K562 (cell line): ENCODE data around the gene UTP25. TPM values are rescaled to one million over a fixed set of nuclear protein-coding genes. Genes with fewer than 3 reads are reported as not detected.

Experiments
- ATAC-seq: fragments of 200-7000 bp; cut with Tn5 transposase; 3 replicates; pipeline ENCODE4 v1.9.1; 2020; ENCODE audit warnings: moderate library complexity
- BruUV-seq: library from RNA; stranded (reverse); fragments of 400-500 nt; replicated peaks from 2 replicates; lab custom pipeline; 2021; lab: Mats Ljungman, UMichigan
- CTCF ChIA-PET: fragments of 300-600 bp; formaldehyde crosslinking; extraction: SDS; loops from one replicate; lab custom pipeline; 2021; ENCODE audit warnings: low intra/inter-chr PET ratio; lab: Yijun Ruan, JAX
- POLR2A ChIA-PET: fragments of 300-600, 350-650 bp; sonication (Branson Sonifier 250); formaldehyde crosslinking; extraction: SDS; loops from one replicate; lab custom pipeline; 2021; ENCODE audit warnings: antibody characterized with exemption, inconsistent platforms; lab: Yijun Ruan, JAX
- DNase-seq, 4 experiments: peaks; one replicate each; pipeline versions ENCODE4 v3.0.0 to v3.0.0-alpha.2; 2011 to 2018; ENCODE audit warnings: low spot score in 3 of 4, mixed read lengths in 3 of 4; ENCODE audit errors: extremely low read depth in 1 of 4
- FAIRE-seq: peaks from 2 replicates; lab custom pipeline; 2011; peaks lifted over from hg19 to GRCh38; lab: Jason Lieb, UNC
- H2AFZ ChIP-seq: 2 replicates; pipeline ENCODE4 v1.6.0; 2011; ENCODE audit warnings: low read depth, low read length, control low read depth, inconsistent platforms
- H3K27ac ChIP-seq: fragments of 200-600 bp; 3 replicates; pipeline ENCODE4 v1.8.0; 2011; ENCODE audit warnings: low read depth, mild to moderate bottlenecking, control low read depth, inconsistent platforms, low read length, moderate library complexity, mixed read lengths; ENCODE audit errors: extremely low read depth
- H3K27me3 ChIP-seq, 2 experiments: fragments of 300-600 bp in 1 of 2; 2 replicates in 1 of 2; 3 replicates in 1 of 2; pipeline versions ENCODE4 v1.6.0 to v1.8.0; 2011; ENCODE audit warnings: inconsistent platforms in 2 of 2, low read length in 2 of 2, mild to moderate bottlenecking in 1 of 2, mixed read lengths in 1 of 2, moderate library complexity in 1 of 2; ENCODE audit not compliant: control insufficient read depth in 2 of 2, insufficient read depth in 2 of 2
- H3K36me3 ChIP-seq: fragments of 300-600 bp; 3 replicates; pipeline ENCODE4 v1.8.0; 2011; ENCODE audit warnings: mild to moderate bottlenecking, low read length, inconsistent platforms; ENCODE audit not compliant: control insufficient read depth, insufficient read depth
- H3K4me1 ChIP-seq, 2 experiments: fragments of 200-600 bp in 1 of 2; replicated peaks in 1 of 2; 2 replicates in 1 of 2; 3 replicates in 1 of 2; pipeline versions ENCODE4 v1.5.1 to v1.8.0; 2011; ENCODE audit warnings: inconsistent platforms in 2 of 2, low read length in 2 of 2, mild to moderate bottlenecking in 1 of 2, mixed read lengths in 1 of 2, moderate library complexity in 1 of 2; ENCODE audit not compliant: control insufficient read depth in 2 of 2, insufficient read depth in 2 of 2
- H3K4me2 ChIP-seq: 2 replicates; pipeline ENCODE4 v1.6.1; 2011; ENCODE audit warnings: low read length, control low read depth, inconsistent platforms, mixed read lengths; ENCODE audit not compliant: insufficient read depth
- H3K4me3 ChIP-seq: fragments of 200-600 bp; sonication (generic), shearing (Covaris generic); 2 replicates; pipeline ENCODE4 v1.5.1; 2016; ENCODE audit warnings: control low read depth, inconsistent platforms
- H3K79me2 ChIP-seq: fragments of 200-600 bp; 3 replicates; pipeline ENCODE4 v1.8.0; 2011; ENCODE audit warnings: low read length, inconsistent platforms; ENCODE audit not compliant: control insufficient read depth, insufficient read depth
- H3K9ac ChIP-seq, 2 experiments: 2 replicates each; pipeline versions ENCODE4 v1.6.0 to v1.6.1; 2011; ENCODE audit warnings: low read depth in 2 of 2, low read length in 2 of 2, control low read depth in 1 of 2, inconsistent platforms in 1 of 2, mild to moderate bottlenecking in 1 of 2, mixed read lengths in 1 of 2; ENCODE audit not compliant: insufficient read depth in 1 of 2
- H3K9me1 ChIP-seq: one replicate; pipeline ENCODE4 v1.6.0; 2011; ENCODE audit warnings: inconsistent platforms, mild to moderate bottlenecking, low read length, moderate library complexity; ENCODE audit not compliant: control insufficient read depth, insufficient read depth
- H3K9me3 ChIP-seq: replicated peaks from 2 replicates; pipeline ENCODE4 v1.5.1; 2011; ENCODE audit warnings: low read depth, low read length, inconsistent platforms; ENCODE audit not compliant: control insufficient read depth, insufficient read depth
- H4K20me1 ChIP-seq: replicated peaks from 2 replicates; pipeline ENCODE4 v1.6.1; 2011; ENCODE audit warnings: low read length, inconsistent platforms, mixed read lengths; ENCODE audit not compliant: control insufficient read depth, insufficient read depth
- ATF1 ChIP-seq, 2 experiments: fragments of 450-650 bp in 1 of 2; IDR thresholded peaks; 2 replicates each; pipeline ENCODE4 v1.6.1; 2016; ENCODE audit warnings: missing compliant biosample characterization in 1 of 2, missing genetic modification characterization in 1 of 2
- FOSL1 ChIP-seq: fragments of 200-800 bp; sonication (Bioruptor generic); conservative IDR thresholded peaks from 2 replicates; pipeline ENCODE4 v1.6.1; 2016; ENCODE audit warnings: missing genetic modification characterization, missing compliant biosample characterization
- JUND ChIP-seq, 2 experiments: IDR thresholded peaks; 2 replicates in 1 of 2; 3 replicates in 1 of 2; pipeline ENCODE4 v1.6.1; 2011; ENCODE audit warnings: borderline replicate concordance in 2 of 2, low read depth in 2 of 2, low read length in 2 of 2, improper control_type of control experiment in 1 of 2, missing biosample characterization in 1 of 2, missing genetic modification characterization in 1 of 2, missing genetic modification reagents in 1 of 2
- MEIS2 ChIP-seq: fragments of 450-650 bp; IDR thresholded peaks from 2 replicates; pipeline ENCODE4 v1.6.1; 2014; ENCODE audit warnings: mild to moderate bottlenecking; ENCODE audit not compliant: partially characterized antibody
- MTA2 ChIP-seq: fragments of 450-650 bp; IDR thresholded peaks from 2 replicates; pipeline ENCODE4 v1.6.1; 2016; ENCODE audit warnings: low read depth
- NR3C1 ChIP-seq: sonication (generic); formaldehyde crosslinking; IDR thresholded peaks from 2 replicates; pipeline ENCODE4 v1.8.1; 2022; ENCODE audit warnings: missing genetic modification reagents
- WHSC1 ChIP-seq: IDR thresholded peaks from one replicate; pipeline ENCODE4 v1.6.1; 2012; ENCODE audit warnings: low read length, control low read depth, inconsistent platforms
- ZNF232 ChIP-seq: sonication (generic); formaldehyde crosslinking; IDR thresholded peaks from 2 replicates; pipeline ENCODE4 v1.8.0; 2022; ENCODE audit warnings: mild to moderate bottlenecking, missing genetic modification reagents
- ZNF695 ChIP-seq: fragments of 450-650 bp; formaldehyde crosslinking; IDR thresholded peaks from 2 replicates; pipeline ENCODE4 v1.4.0; 2020; ENCODE audit warnings: mild to moderate bottlenecking, moderate library complexity
- WGBS: fragments of 100-300 bp; shearing (Covaris generic); methylation state at CpG from one replicate; pipeline ENCODE4 v1.1.6; 2016; ENCODE audit warnings: low coverage, mixed read lengths; ENCODE audit not compliant: insufficient coverage; ENCODE audit errors: missing lambda C conversion rate; 5-methylcytosine and 5-hydroxymethylcytosine counted together
- in situ Hi-C: fragments of 300-500 bp; cut with MboI; formaldehyde crosslinking; loops from 4 replicates; pipeline ENCODE4 v1.15.0; 2018; ENCODE audit warnings: inconsistent platforms, mixed read lengths
- intact Hi-C: fragments of 100-400 bp; cut with micrococcal nuclease; formaldehyde crosslinking; loops from 2 replicates; pipeline ENCODE4 v1.14.2; 2022
- polyA plus RNA-seq, 8 experiments: library from polyadenylated mRNA; depleted of rRNA in 4 of 8; stranded (reverse) in 5 of 8; unstranded in 3 of 8; fragments of >200 nt; fragmentation: Nextera tagmentation in 2 of 8; fragmentation: Illumina TruSeq in 1 of 8; extraction: Ambion mirVana in 2 of 8; extraction: Trizol in 1 of 8; gene quantifications; 2 replicates each; pipeline versions ENCODE4 v1.2.1 to v1.2.3, GENCODE V29; 2011 to 2014; ENCODE audit warnings: inconsistent platforms in 1 of 8, missing spikeins in 1 of 8
- total RNA-seq, 7 experiments: library from RNA; depleted of rRNA in 6 of 7; stranded (reverse); fragments of >200 nt in 6 of 7; fragmentation: Illumina TruSeq in 2 of 7; extraction: Trizol in 2 of 7; gene quantifications; 2 replicates each; pipeline versions ENCODE4 v1.2.1 to v1.2.3, GENCODE V29; 2011 to 2021; ENCODE audit warnings: low replicate concordance in 1 of 7
- TF ChIP-seq, protein P1 (sequence below), 2 experiments: IDR thresholded peaks in 1 of 2; conservative IDR thresholded peaks in 1 of 2; 2 replicates each; pipeline ENCODE4 v1.6.1; 2016; ENCODE audit warnings: low read depth in 2 of 2, mild to moderate bottlenecking in 1 of 2, missing compliant biosample characterization in 1 of 2, missing genetic modification characterization in 1 of 2, moderate library complexity in 1 of 2
- TF ChIP-seq, protein P2 (sequence below): fragments of 450-650 bp; formaldehyde crosslinking; IDR thresholded peaks from 2 replicates; pipeline ENCODE4 v1.4.0; 2022; ENCODE audit warnings: missing genetic modification characterization

UTP25 gene
- total and polyA plus RNA-seq, 9 of the 15 experiments (the other 6 are each of a cell fraction or from before 2014, with no cell fraction given) = 5.7 to 17.6 (median 12.0) TPM

DNA sequence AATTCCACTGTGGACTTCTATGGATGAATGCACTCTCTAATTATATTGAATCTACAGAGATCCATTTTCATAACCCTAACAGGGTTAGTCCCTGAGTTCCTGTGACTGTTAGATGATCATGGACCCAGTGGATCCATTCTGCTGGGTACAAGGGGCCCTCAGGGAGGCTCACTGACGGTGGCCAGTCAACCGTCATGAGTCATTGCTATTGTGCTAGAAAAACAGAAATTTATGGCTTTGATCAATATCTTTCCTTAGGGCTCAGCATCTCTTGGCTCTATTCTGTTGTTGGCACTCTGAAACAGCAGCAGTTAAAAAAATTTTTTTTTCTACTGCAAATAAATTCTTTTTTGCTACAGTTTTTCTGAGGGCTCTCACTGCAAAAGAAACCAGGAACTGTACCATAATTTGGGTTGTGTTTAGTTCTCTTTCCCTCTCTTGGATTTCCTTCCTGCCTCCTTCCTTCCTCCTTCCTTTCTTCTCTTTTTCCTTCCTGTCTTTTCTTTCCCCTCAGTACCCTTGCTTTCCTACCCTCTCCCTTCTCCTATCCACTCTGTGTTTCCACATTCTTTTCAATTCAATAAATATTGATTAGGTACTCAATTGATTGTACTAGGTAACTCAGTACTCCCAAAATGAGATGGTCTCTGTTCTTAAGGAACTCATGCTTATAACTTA lies 49.5 kb downstream of the UTP25 start:
- Histone ChIP-seq H3K9ac (no peak overlapping the region), H3K36me3 (no peaks in the 10 kb centered on the region), H4K20me1 (no peaks in the 10 kb centered on the region), H3K4me2 (no peak overlapping the region), H3K27ac (no peak overlapping the region), H3K9me1 (no peaks in the 10 kb centered on the region), H2AFZ (no peak overlapping the region), H3K27me3 (peaks cover 13 to 19% of the 10 kb centered on the region in 2 experiments; a peak in 4 of 5 replicates), H3K9me3 (no peaks in the 10 kb centered on the region), H3K79me2 (no peaks in the 10 kb centered on the region), H3K4me1 (no peaks in the 10 kb centered on the region; a peak in 1 of 5 replicates), H3K4me3 (no peak overlapping the region)
- DNase-seq (no peak), ATAC-seq (no peak; the same call in 2 of the 3 replicates), FAIRE-seq (no peak)
- POLR2A ChIA-PET = interaction anchor here (0.7 kb wide), 1 partner anchor 18 kb away, joined by 3 read pairs; no protein-coding TSS in a partner anchor
- TF ChIP-seq FOSL1 (tag) = peak; percentile 77
- TF ChIP-seq, protein P1, sequence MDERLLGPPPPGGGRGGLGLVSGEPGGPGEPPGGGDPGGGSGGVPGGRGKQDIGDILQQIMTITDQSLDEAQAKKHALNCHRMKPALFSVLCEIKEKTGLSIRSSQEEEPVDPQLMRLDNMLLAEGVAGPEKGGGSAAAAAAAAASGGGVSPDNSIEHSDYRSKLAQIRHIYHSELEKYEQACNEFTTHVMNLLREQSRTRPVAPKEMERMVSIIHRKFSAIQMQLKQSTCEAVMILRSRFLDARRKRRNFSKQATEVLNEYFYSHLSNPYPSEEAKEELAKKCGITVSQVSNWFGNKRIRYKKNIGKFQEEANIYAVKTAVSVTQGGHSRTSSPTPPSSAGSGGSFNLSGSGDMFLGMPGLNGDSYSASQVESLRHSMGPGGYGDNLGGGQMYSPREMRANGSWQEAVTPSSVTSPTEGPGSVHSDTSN (CRISPR knock-in tag; IDR thresholded peaks at IDR 0.05; ENCODE audit: low read depth) = no peak
- TF ChIP-seq, protein P1 (tag; conservative IDR thresholded peaks at IDR 0.05; ENCODE audit: low read depth) = peak; percentile 78
- TF ChIP-seq MTA2 = no peak
- TF ChIP-seq, protein P2, sequence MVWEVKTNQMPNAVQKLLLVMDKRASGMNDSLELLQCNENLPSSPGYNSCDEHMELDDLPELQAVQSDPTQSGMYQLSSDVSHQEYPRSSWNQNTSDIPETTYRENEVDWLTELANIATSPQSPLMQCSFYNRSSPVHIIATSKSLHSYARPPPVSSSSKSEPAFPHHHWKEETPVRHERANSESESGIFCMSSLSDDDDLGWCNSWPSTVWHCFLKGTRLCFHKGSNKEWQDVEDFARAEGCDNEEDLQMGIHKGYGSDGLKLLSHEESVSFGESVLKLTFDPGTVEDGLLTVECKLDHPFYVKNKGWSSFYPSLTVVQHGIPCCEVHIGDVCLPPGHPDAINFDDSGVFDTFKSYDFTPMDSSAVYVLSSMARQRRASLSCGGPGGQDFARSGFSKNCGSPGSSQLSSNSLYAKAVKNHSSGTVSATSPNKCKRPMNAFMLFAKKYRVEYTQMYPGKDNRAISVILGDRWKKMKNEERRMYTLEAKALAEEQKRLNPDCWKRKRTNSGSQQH (CRISPR knock-in tag) = no peak
- TF ChIP-seq ATF1 (CRISPR knock-in tag; IDR thresholded peaks at IDR 0.05) = no peak
- TF ChIP-seq ATF1 (tag; IDR thresholded peaks at IDR 0.05) = no peak
- no peak for TF ChIP-seq NR3C1 (CRISPR knock-in tag)
- TF ChIP-seq MEIS2 = peak; percentile 50
- TF ChIP-seq JUND (IDR thresholded peaks at IDR 0.05; ENCODE audit: borderline replicate concordance, low read depth, low read length) = 0 out of 2 replicates have a peak, but pooled peaks have one; percentile 10
- TF ChIP-seq JUND (tag; IDR thresholded peaks at IDR 0.05; ENCODE audit: borderline replicate concordance, low read depth, low read length) = peak; percentile 39; the same call in 2 of the 3 replicates
- TF ChIP-seq ZNF695 (CRISPR knock-in tag) = no peak
- TF ChIP-seq WHSC1 = no peak
- no peak for TF ChIP-seq ZNF232 (CRISPR knock-in tag)
- intact Hi-C loops (no loop called here), in situ Hi-C loops (loop anchor here (5.0 kb wide), 1 partner anchor 110 kb away; no protein-coding TSS in a partner anchor)
- WGBS = 0% methylated on average over 2 of the region's 2 CpGs
- CTCF ChIA-PET = no interaction called here
- no TSS peak for BruUV-seq
